H9 (cell line): Measurements from ENCODE around the gene ARHGAP22. TPM values are rescaled to one million over a fixed set of nuclear protein-coding genes. Genes with fewer than 3 reads are reported as not detected.

Source experiments
- DNase-seq: peaks from one replicate; pipeline ENCODE4 v3.0.0-alpha.2; 2017
- H2AFZ ChIP-seq: one replicate; pipeline ENCODE4 v1.6.1; 2013; ENCODE audit warnings: mild to moderate bottlenecking, low read length, control low read depth, moderate library complexity
- H2AK5ac ChIP-seq: 2 replicates; pipeline ENCODE4 v1.6.1; 2013; ENCODE audit warnings: low read length, control low read depth, mixed read lengths; ENCODE audit not compliant: insufficient read length
- H2BK120ac ChIP-seq: one replicate; pipeline ENCODE4 v1.6.1; 2013; ENCODE audit warnings: low read depth, mild to moderate bottlenecking, low read length, control low read depth, inconsistent platforms; ENCODE audit not compliant: poor library complexity, severe bottlenecking
- H2BK12ac ChIP-seq: 2 replicates; pipeline ENCODE4 v1.6.1; 2013; ENCODE audit warnings: low read length, control low read depth, mixed read lengths, low read depth; ENCODE audit not compliant: insufficient read length
- H2BK15ac ChIP-seq: 2 replicates; pipeline ENCODE4 v1.6.1; 2013; ENCODE audit warnings: low read depth, low read length, control low read depth
- H2BK20ac ChIP-seq: one replicate; pipeline ENCODE4 v1.6.1; 2013; ENCODE audit warnings: low read depth, mild to moderate bottlenecking, low read length, control low read depth, inconsistent platforms; ENCODE audit not compliant: poor library complexity, severe bottlenecking
- H2BK5ac ChIP-seq: 2 replicates; pipeline ENCODE4 v1.6.1; 2013; ENCODE audit warnings: low read length, control low read depth, mixed read lengths; ENCODE audit not compliant: insufficient read length
- H3K14ac ChIP-seq: 2 replicates; pipeline ENCODE4 v1.6.1; 2013; ENCODE audit warnings: low read length, control low read depth; ENCODE audit not compliant: insufficient read depth
- H3K18ac ChIP-seq: 2 replicates; pipeline ENCODE4 v1.6.1; 2013; ENCODE audit warnings: low read depth, mild to moderate bottlenecking, mixed read lengths, low read length, control low read depth; ENCODE audit not compliant: insufficient read length
- H3K23ac ChIP-seq: 2 replicates; pipeline ENCODE4 v1.6.1; 2013; ENCODE audit warnings: low read length, control low read depth, mixed read lengths, low read depth; ENCODE audit not compliant: insufficient read length
- H3K23me2 ChIP-seq: 2 replicates; pipeline ENCODE4 v1.6.1; 2013; ENCODE audit warnings: low read depth, mild to moderate bottlenecking, mixed read lengths, low read length, control low read depth; ENCODE audit not compliant: insufficient read length, poor library complexity, severe bottlenecking
- H3K27ac ChIP-seq: 2 replicates; pipeline ENCODE4 v1.5.1; 2013; ENCODE audit warnings: low read length, control low read depth, mixed read lengths, low read depth; ENCODE audit not compliant: insufficient read length
- H3K27me3 ChIP-seq: 2 replicates; pipeline ENCODE4 v1.6.1; 2013; ENCODE audit warnings: low read length, control low read depth, inconsistent platforms; ENCODE audit not compliant: insufficient read depth
- H3K4ac ChIP-seq: 2 replicates; pipeline ENCODE4 v1.6.1; 2013; ENCODE audit warnings: low read depth, mild to moderate bottlenecking, control low read depth, inconsistent platforms, low read length, moderate library complexity
- H3K4me1 ChIP-seq: 2 replicates; pipeline ENCODE4 v1.6.1; 2013; ENCODE audit warnings: low read length, control low read depth, inconsistent platforms; ENCODE audit not compliant: insufficient read depth
- H3K4me2 ChIP-seq: 2 replicates; pipeline ENCODE4 v1.6.1; 2013; ENCODE audit warnings: low read length, control low read depth, mixed read lengths; ENCODE audit not compliant: insufficient read length, insufficient read depth
- H3K56ac ChIP-seq: 2 replicates; pipeline ENCODE4 v1.6.1; 2013; ENCODE audit warnings: low read depth, mild to moderate bottlenecking, mixed read lengths, low read length, control low read depth; ENCODE audit not compliant: insufficient read length
- H3K79me1 ChIP-seq: 2 replicates; pipeline ENCODE4 v1.6.1; 2013; ENCODE audit warnings: low read depth, mild to moderate bottlenecking, moderate library complexity, low read length, control low read depth, inconsistent platforms; ENCODE audit not compliant: insufficient read depth, poor library complexity, severe bottlenecking
- H3K79me2 ChIP-seq: 2 replicates; pipeline ENCODE4 v1.6.1; 2013; ENCODE audit warnings: low read length, control low read depth, inconsistent platforms; ENCODE audit not compliant: insufficient read depth
- H3K9ac ChIP-seq: 2 replicates; pipeline ENCODE4 v1.6.1; 2013; ENCODE audit warnings: low read length, control low read depth, mixed read lengths; ENCODE audit not compliant: insufficient read length; ENCODE audit errors: extremely low read depth
- H3K9me3 ChIP-seq: one replicate; pipeline ENCODE4 v1.6.1; 2013; ENCODE audit warnings: low read depth, low read length, inconsistent platforms; ENCODE audit not compliant: control insufficient read depth
- H3T11ph ChIP-seq: one replicate; pipeline ENCODE4 v1.6.1; 2013; ENCODE audit warnings: mild to moderate bottlenecking, low read length, control low read depth, inconsistent platforms
- H4K20me1 ChIP-seq: one replicate; pipeline ENCODE4 v1.6.1; 2013; ENCODE audit not compliant: control insufficient read depth, insufficient read length, insufficient read depth
- H4K5ac ChIP-seq: 2 replicates; pipeline ENCODE4 v1.6.1; 2013; ENCODE audit warnings: low read depth, mild to moderate bottlenecking, mixed read lengths, low read length, control low read depth; ENCODE audit not compliant: insufficient read length
- H4K8ac ChIP-seq: replicated peaks from 2 replicates; pipeline ENCODE4 v1.6.1; 2013; ENCODE audit warnings: low read length, control low read depth, mixed read lengths, low read depth; ENCODE audit not compliant: insufficient read length
- H4K91ac ChIP-seq: 2 replicates; pipeline ENCODE4 v1.6.1; 2013; ENCODE audit warnings: low read depth, mild to moderate bottlenecking, moderate library complexity, mixed read lengths, low read length, control low read depth; ENCODE audit not compliant: insufficient read length
- H3K27ac Mint-ChIP-seq, 3 experiments: 2 replicates in 2 of 3; 3 replicates in 1 of 3; pipeline ENCODE4 v1.8.0; 2020 to 2021; ENCODE audit warnings: mixed read lengths in 3 of 3, mild to moderate bottlenecking in 1 of 3, moderate library complexity in 1 of 3
- H3K27me3 Mint-ChIP-seq: 2 replicates; pipeline ENCODE4 v1.8.0; 2021; ENCODE audit warnings: low read depth, mild to moderate bottlenecking, moderate library complexity, mixed read lengths
- H3K36me3 Mint-ChIP-seq, 3 experiments: 2 replicates in 2 of 3; 3 replicates in 1 of 3; pipeline ENCODE4 v1.8.0; 2020 to 2021; ENCODE audit warnings: low read depth in 3 of 3, mixed read lengths in 3 of 3; ENCODE audit not compliant: insufficient read depth in 1 of 3
- H3K4me1 Mint-ChIP-seq, 2 experiments: 2 replicates each; pipeline ENCODE4 v1.8.0; 2020; ENCODE audit warnings: mixed read lengths in 2 of 2
- H3K4me3 Mint-ChIP-seq, 2 experiments: 2 replicates in 1 of 2; 3 replicates in 1 of 2; pipeline ENCODE4 v1.8.0; 2020 to 2021; ENCODE audit warnings: mild to moderate bottlenecking in 2 of 2, mixed read lengths in 2 of 2, moderate library complexity in 1 of 2
- H3K9me3 Mint-ChIP-seq, 2 experiments: 2 replicates in 1 of 2; 3 replicates in 1 of 2; pipeline ENCODE4 v1.8.0; 2020; ENCODE audit warnings: mild to moderate bottlenecking in 2 of 2, mixed read lengths in 2 of 2, moderate library complexity in 1 of 2
- WGBS: extraction: QIAGEN DNeasy Blood & Tissue Kit; methylation state at CpG from one replicate; pipeline ENCODE4 v1.1.7; 2013; ENCODE audit warnings: missing lambda C conversion rate, low lambda C conversion rate, mixed read lengths; ENCODE audit not compliant: insufficient read length; ENCODE audit errors: extremely low coverage; 5-methylcytosine and 5-hydroxymethylcytosine counted together
- total RNA-seq: library from RNA; stranded (reverse); gene quantifications from 2 replicates; pipeline ENCODE4 v1.2.1, GENCODE V29; 2021
- TF ChIP-seq, protein P1 (sequence below): fragments of 200-600 bp; sonication (generic); conservative IDR thresholded peaks from 3 replicates; pipeline ENCODE4 v1.8.0; 2021; ENCODE audit warnings: antibody characterized with exemption, mild to moderate bottlenecking

The ARHGAP22 gene
- total RNA-seq, 1 experiment from 2014 or later: 7.4 TPM

DNA sequence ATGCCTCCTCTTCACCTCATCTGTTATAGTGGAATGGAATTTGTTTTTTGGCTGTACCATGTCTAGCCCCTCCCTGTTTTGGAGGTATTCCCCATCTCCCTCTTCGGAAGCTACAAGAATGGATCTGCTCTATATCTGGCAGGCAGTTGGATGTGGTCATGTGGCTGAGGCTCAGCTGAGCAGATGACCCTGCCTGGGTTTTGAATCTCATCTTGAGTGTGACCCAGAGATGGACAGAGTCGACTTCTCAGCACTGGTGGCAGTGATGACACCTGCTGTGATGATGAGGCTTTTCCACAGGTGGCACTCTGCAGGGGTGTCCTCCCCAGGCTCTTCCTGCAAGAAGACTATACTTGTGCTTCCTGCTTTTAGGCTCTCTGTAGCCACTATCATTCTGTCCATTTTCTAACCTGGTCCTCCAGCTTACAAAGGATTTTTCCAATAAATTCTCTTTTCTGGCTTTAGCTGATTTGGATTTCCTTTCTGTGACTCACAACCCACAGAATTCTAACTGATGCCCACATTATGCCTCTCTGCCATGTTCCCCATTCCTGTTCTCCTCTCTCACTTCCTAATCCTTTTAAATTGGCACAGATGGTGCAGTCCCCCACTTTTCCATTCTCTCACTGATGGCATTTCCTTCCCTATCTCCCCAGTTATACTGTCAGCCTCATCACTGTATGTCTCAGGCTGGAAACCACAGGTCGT is 7.5 kb upstream of the ARHGAP22 start:
- no peak overlapping the region for H2BK20ac ChIP-seq
- no peak overlapping the region for H3K27ac Mint-ChIP-seq
- H2AFZ ChIP-seq: no peak overlapping the region
- no peak overlapping the region for H3K4me3 Mint-ChIP-seq
- H3K23ac ChIP-seq: no peak overlapping the region
- H3K18ac ChIP-seq: no peak overlapping the region
- no peak overlapping the region for H2BK15ac ChIP-seq
- no CpG with 5 or more reads among the region's 3 CpGs for WGBS
- H3K79me1 ChIP-seq: no peaks in the 10 kb centered on the region
- no peak overlapping the region for H4K5ac ChIP-seq
- no peaks in the 10 kb centered on the region for H3K9me3 ChIP-seq
- peaks cover 13% of the 10 kb centered on the region for H3K27me3 Mint-ChIP-seq
- no peaks in the 10 kb centered on the region for H4K20me1 ChIP-seq
- no peak overlapping the region for H2BK12ac ChIP-seq
- H3K4ac ChIP-seq: no peak overlapping the region
- H3K4me2 ChIP-seq: no peak overlapping the region
- no peak overlapping the region for H3K27ac ChIP-seq
- peaks cover 9 to 18% of the 10 kb centered on the region in 2 experiments for H3K4me1 Mint-ChIP-seq
- H3K9ac ChIP-seq: no peak overlapping the region
- no peak overlapping the region for H4K91ac ChIP-seq
- H2BK120ac ChIP-seq: no peak overlapping the region
- TF ChIP-seq, protein P1, sequence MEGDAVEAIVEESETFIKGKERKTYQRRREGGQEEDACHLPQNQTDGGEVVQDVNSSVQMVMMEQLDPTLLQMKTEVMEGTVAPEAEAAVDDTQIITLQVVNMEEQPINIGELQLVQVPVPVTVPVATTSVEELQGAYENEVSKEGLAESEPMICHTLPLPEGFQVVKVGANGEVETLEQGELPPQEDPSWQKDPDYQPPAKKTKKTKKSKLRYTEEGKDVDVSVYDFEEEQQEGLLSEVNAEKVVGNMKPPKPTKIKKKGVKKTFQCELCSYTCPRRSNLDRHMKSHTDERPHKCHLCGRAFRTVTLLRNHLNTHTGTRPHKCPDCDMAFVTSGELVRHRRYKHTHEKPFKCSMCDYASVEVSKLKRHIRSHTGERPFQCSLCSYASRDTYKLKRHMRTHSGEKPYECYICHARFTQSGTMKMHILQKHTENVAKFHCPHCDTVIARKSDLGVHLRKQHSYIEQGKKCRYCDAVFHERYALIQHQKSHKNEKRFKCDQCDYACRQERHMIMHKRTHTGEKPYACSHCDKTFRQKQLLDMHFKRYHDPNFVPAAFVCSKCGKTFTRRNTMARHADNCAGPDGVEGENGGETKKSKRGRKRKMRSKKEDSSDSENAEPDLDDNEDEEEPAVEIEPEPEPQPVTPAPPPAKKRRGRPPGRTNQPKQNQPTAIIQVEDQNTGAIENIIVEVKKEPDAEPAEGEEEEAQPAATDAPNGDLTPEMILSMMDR: no peak
- no peaks in the 10 kb centered on the region for H3K23me2 ChIP-seq
- H3T11ph ChIP-seq: no peak overlapping the region
- H4K8ac ChIP-seq: no peak overlapping the region
- H3K79me2 ChIP-seq: no peaks in the 10 kb centered on the region
- no peaks in the 10 kb centered on the region; a peak in 1 of 7 replicates for H3K36me3 Mint-ChIP-seq
- no peak overlapping the region for H2BK5ac ChIP-seq
- no peak overlapping the region for H3K14ac ChIP-seq
- DNase-seq: no peak
- H3K27me3 ChIP-seq: no peaks in the 10 kb centered on the region
- H3K4me1 ChIP-seq: 0 out of 2 replicates have a peak, but pooled peaks cover 4% of the 10 kb centered on the region
- H2AK5ac ChIP-seq: no peak overlapping the region
- no peak overlapping the region for H3K56ac ChIP-seq
- H3K9me3 Mint-ChIP-seq: peaks cover 0 to 3% of the 10 kb centered on the region in 2 experiments; a peak in 1 of 5 replicates
